GM18517 (cell line): ENCODE results near the gene ORM1.

Source experiments
- ATAC-seq: cut with Tn5 transposase; IDR thresholded peaks from one replicate; pipeline ENCODE4 v1.9.1; 2021; ENCODE audit warnings: mild to moderate bottlenecking, moderate library complexity; ENCODE audit not compliant: unreplicated experiment

Gene ORM1

DNA sequence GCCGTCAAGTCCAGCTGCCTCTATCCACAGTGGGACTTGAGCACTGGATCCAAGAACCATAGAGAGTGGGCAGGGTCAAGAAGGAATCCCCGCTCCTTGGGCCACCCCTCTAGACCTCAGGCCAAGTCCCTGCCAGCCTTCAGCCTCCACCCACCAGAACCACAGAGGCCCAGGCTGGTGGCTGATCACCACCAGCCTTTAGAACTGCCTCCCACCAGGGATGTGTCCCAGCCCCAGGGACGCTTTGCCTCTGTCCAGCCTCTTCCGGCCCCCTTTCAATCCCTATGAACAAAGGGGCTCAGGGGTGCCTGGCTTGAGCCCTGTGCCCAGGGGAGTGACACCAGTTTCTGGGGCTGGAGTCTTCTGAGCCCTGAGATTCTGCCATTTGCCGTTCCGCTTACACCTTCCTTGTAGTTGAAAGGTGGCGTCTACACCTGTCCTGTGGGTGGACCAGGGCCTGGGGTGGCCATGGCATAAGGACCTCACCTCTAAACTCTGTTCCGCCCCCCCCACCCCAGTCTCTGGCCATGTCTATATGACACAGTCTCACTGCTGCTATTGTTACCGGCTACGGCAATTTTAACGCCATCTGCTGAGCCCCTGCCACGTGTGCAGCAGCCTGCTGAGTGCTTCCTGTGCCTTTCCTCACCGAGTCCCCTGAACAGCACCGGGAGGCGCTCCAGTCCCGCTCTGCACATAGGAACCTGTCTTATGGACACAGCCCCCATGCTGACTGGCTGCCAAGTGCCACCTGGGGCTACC lies 35.7 kb upstream of the ORM1 start:
- ATAC-seq: no peak

DNA sequence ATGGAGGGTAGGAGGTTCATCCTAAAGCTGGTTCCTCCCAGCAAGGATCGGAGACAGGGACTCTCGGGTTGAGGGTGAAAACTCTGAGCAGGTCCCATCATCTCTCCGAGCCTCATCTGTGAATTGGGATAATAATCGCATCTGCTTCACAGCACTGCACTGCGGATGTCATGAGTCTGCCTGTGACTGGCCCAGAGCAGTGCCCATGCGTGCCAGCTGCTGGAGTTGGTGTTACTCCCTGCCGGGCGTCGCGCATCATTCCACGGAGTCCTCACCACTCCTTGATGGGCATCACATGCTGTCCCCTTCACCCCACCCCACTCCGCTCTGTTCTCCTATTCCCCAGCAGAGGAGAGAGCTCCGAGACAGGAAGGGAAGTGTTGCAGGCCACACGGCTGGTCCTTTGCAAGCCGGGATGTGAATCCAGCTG lies 35.1 kb upstream of the ORM1 start:
- ATAC-seq: no peak

DNA sequence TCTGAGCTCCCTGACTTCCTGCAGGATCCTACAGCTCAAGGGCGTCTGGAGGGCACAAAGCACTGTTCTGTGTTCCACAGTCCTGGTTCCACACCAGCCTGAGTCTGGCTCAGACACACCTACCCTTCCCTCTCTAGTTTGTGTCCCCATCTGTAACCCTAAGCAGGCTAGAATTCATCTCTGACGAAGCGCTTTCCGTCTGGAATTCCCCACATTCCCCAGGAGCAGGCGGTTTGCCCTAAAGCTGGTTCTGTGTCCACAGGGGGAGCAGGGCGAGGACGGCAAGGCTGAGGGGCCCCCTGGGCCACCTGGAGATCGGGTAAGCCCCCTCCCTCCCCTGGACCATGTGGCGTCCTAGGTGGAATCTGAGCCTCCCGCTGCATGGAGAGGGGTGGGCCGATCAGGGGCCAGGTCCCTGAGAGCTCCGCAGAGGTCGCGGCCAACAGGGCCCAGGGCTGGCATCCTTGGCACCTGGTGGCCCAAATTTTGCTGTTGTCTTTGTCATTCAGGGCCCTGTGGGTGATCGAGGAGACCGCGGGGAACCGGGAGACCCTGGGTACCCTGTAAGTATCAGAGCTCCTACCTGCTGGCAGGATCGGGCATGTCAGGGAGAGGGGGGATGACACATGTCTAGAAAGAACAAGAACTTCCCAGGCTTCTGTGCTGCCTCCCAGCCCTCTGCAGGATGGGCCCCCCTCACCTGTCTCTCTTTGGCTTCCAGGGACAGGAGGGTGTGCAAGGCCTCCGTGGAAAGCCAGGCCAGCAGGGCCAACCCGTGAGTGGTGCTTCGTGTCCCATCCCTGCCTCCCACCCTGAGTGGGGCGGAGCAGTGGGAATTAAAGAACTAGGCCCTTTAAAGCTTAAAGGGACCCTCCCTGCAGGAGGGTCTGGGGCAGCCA lies 34.5 kb upstream of the ORM1 start:
- no peak for ATAC-seq

DNA sequence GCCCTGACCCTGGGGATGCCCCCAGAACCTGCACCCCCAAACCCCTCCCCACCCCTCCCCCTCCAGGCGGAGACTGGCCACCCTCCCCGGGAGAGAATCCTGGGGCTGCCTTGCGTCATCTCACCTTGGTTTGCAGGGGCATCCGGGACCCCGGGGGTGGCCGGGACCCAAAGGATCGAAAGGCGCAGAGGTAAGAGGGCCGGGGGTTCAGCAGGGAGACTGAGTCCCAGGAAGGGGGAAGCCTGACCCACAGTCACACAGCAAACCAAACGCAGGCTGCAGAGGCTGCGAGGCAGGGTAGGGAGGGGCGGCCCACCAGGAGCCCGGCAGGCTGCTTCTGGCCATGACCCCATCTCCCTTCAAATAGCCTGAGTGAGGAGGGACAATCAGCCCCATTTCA lies 33.8 kb upstream of the ORM1 start:
- no peak for ATAC-seq

DNA sequence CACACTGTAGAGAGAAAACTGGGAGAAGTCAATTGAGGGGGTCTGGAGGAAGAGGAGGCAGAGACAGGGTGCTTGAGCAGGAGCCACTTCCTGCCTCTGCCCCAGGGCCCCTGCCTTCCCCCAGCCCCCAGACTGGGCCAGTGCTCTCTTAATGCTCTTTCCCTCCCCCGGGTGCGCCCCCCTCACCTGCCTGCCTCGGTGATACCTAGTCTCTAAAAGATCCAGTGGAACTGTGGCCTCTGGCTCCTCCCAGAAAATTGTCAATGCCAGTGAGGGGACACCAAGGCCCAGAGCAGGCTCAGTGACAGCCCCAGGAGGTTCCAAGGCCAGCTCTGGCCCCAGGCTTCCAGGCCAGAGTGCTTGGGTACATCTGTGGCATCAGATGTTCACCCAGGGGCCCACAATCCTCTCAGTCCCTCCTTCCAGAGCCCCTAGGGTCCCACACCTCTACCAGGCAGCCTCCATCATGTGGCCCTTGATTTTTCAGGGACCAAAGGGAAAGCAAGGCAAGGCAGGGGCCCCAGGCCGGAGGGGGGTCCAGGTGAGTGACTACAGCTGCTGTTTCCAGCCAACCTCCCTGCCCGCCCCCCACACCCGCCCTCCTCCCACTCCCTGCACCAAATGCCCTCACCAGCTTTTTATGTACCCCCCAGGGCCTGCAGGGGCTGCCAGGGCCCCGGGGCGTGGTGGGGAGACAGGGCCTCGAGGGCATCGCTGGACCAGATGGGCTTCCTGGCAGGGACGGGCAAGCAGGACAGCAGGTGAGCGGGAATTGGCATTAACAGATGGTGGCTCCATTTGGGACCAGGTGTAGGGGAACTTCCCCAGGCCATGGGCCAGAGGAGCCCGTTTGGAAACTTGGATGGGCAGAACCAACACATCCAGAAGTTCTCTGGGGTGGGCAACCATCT lies 33.1 kb upstream of the ORM1 start:
- no peak for ATAC-seq

DNA sequence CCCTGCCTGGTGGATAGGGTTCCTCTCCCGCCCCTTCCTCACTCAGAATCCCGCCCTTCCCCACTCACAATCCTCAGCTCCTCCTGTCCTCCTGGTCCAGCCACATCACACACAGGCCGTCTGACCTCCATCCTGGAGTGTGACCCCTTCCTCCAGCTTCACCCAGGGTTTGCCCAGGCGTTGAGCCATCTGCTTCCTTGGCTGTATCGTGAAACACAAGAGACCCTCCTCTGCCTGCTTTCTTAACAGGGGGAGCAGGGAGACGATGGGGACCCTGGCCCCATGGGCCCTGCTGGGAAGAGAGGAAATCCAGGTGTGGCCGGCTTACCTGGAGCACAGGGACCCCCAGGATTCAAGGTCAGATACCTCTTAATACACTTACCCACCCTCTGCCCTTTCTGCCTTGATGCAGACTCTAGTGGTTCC lies 32.3 kb upstream of the ORM1 start:
- ATAC-seq: no peak

DNA sequence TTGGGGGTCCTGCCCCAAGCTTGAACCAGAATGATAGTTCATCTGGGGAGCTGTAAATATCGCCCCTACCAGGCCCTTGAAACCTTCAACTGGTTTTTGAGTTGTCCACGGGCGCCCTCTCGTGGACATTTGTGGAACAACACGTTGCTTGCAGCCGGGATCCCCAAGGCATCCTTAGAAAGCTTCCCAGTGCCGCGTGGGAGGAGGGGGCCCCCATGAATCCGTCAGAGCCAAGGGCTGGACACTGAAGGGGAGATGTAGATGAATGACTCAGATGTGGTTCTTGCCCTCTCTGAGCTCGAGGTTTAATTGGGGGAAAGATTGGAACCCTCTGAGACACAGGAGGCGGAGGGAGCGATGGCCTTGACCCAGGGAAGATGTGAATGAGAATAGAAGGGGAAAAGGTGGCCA lies 31.8 kb upstream of the ORM1 start:
- ATAC-seq: no peak

DNA sequence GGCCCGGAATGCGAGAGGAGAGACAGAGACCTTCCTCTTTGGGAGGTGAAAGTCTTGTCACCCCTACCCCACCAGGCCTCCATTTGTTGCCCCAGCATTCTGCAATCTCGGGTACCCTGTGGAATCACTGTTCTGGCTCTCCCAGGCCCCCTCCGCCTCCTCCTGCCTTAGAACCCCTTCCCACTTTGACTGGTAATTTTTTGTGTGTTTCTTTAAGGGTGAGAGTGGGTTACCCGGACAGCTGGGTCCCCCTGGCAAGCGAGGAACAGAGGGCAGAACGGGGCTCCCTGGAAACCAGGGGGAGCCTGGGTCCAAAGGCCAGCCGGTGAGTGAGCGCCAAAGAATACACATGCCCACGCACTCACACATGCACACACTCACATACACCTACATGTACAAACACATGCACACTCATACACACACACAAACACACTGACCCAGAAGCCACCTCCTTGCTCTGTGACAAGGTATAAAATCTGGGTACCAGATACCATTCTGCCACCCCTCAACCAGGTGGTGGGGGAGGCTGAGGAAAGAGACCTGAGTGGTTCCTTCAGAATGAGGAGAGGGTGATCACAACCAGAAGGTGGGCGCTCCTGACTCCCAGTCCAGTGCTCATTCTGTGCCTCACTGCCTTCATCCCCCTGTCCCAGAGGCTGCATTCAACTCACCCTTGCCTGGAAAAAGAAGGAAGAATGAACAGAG lies 30.9 kb upstream of the ORM1 start:
- no peak for ATAC-seq

DNA sequence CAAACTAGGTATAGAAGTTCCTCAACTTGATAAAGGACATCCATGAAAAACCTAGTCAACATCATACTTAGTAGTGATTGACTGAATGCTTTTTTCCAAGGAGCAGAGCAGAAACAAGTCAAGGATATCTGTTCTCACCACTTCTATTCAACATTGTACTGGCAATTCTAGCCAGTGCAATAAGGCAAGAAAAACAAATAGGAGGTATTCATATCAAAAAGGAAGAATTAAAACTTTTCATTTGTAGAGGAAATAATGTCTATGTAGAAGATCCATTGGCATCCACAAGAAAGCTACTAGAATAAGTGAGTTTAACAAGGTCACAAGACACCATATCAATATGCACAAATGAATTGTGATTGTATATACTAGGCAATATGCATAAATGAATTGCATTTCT lies 28.2 kb upstream of the ORM1 start:
- no peak for ATAC-seq

DNA sequence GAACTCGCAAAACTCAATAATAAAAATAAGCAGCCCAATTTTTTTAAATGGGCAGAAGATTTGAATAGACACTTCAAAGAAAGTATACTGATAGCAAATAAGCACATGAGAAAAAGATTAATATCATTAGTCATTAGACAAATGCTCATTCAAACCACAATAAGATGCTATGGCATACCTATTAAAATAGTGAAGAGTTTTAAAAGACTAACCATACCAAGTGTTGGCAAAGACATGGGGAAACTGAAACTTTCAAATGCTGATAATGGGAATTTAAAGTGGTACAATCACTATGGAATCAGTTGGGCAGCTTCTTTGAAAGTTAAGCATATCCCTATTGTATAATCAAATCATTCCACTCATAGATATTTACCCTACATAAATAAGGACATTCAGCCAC lies 26.6 kb upstream of the ORM1 start:
- no peak for ATAC-seq

DNA sequence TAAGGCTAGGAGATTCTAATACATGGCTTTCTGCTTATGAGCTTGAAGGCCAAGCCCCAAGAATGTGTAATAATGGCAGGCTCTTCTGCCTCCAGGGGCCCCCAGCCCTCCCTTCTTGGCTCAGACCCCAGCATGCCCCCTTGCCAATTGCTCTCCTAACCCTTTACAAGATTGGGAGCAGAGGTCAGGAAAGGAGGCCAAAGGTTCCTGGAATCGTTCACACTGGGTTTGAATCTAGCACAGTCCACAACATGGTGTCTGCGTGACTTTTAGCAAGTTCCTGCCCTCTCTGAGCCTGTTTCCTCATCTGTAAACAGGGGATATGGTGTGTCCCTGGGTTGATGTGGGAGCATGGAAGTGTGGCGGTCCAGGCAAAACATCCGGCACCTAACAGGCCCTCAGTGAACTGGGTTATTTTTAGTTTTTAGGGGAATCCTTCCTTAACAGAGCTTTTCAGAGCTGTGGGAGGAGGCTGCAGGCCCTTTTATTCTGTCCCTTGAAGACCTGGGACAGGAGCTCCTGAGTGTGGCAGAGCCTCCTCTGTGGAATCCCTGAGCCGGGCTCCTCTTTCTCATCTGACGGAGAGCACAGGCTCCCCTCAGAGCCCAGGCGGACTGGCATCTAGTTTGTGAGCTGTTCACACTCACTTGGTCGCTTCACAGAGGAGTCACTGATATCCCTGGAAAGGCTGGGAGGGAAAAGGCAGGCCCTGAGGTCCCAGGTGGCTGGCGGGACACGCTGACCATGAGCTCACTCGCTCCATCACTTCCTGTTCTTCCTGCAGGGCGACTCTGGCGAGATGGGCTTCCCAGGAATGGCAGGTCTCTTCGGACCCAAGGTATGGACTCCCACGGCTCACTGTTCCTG lies 23.4 kb upstream of the ORM1 start:
- ATAC-seq: no peak

DNA sequence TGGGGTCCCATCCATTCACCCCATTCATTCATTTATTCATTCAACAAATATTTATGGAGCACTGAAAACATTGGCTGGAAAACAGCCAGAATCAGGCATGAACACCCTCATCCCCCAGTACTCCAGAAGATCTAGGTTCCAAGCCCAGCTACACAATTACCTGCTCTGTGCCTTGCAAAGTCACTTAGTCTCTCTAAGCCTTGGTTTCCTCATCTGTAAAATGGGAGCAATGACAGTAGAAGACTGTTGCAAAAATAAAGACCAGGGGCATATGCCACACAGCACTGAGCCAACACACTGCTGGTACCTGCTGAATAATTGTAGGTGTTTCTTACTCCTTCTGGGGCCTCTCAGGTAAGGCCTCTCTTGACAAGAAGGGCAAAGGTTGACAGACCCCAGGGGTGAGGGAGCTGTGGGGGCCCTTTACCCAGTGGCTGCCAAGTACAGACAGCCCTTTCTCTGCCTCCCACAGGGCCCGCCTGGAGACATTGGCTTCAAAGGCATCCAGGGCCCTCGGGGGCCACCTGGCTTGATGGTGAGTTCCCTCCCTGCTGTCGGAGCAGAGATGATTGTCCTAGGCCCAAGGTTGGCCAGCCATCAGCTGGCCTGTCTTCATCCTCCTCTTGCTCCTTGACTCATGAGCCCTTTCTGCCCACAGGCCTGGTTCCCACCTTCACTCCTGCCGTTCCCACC lies 22.6 kb upstream of the ORM1 start:
- ATAC-seq: no peak

DNA sequence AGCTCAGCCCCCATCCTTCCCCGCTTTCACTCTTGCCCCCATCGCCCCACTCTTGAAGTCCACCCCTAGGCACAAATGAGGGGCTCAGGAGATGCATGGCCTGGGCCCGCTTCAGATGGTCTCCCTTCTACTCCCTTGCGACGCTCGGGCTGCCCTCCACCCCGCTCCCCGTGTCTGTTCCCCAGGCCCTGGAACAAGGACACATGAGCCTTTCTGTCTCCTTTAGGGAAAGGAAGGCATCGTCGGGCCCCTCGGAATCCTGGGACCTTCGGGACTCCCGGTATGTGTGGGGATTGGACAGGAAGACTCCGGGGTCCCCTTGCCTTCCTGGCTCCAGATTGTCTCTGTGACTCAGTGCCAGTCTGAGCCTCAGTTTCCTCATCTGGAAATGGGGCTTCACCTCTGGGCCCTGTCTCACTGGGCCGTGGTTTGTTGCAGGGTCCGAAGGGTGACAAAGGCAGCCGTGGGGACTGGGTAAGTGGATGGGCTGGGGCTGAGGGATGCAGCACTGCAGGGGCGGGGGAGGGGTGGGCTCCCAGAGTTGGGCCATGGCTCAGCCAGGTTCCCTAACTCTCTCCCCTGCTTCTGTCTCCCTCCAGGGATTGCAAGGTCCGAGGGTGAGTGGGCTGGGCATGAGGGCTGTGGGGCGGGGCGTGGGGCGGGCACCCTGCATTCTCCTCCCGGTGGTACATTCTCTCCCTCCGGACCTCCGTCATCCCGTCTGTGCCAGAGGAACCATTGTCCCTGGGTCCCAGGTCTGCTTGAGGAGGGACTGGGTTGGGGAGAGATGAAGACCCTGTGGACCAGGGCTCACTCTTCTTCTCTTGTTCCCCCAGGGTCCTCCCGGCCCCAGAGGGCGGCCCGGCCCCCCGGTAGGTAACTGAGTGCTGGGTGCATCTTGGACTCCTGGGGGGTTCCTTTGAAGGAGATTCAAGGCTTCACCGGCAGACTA lies 21.8 kb upstream of the ORM1 start:
- ATAC-seq: no peak

DNA sequence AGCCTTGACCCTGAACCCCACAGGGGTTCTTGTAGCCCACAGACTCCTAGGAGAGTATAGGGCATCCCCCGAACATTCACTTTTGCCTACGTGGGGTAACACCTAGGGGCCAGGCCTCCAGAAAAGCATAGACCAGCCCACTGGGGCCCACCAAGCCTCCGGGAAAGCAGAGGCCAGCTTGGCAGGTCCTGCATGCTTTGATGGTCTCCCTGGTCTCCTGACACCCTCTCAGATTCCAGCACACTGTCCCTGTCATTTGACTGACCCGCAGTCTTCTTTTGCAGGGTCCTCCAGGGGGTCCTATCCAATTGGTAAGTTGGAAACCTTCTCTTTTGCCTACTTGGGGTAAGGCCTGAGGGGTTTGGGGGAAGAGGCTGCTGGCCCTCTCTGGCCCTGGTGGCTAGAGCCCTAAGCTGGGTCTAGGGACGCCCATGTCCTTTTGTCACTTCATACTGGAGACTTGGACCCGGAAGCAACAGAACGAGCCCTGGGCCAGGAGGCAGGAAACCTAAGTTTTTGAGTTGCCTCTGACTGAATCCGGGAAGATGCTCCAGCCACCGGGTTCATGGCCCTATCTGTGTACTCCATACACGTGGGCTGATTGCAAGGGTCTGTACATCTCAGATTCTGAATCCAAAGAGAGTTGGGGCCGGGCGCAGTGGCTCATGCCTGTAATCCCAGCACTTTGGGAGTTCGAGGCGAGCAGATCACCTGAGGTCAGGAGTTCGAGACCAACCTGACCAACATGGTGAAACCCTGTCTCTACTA lies 20.9 kb upstream of the ORM1 start:
- no peak for ATAC-seq

DNA sequence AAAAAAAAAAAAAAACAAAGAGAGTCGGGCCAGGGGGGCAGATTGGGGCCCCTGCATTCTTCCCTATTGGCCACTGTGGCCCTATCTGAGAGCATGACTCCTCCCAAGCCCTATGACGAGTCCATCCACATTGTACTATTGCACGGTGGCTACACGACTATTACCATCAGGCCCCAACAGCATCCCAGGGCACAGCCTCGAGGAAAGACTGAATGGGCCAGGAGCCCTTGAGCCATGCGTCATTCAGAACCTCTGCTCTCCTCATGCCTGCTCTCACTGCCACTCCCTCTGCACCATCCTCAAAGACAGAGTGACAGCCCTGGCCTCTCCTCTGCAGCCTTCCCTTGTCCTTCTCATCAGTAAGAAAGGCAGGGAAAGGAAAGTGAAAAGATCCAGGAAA lies 20.2 kb upstream of the ORM1 start:
- no peak for ATAC-seq

DNA sequence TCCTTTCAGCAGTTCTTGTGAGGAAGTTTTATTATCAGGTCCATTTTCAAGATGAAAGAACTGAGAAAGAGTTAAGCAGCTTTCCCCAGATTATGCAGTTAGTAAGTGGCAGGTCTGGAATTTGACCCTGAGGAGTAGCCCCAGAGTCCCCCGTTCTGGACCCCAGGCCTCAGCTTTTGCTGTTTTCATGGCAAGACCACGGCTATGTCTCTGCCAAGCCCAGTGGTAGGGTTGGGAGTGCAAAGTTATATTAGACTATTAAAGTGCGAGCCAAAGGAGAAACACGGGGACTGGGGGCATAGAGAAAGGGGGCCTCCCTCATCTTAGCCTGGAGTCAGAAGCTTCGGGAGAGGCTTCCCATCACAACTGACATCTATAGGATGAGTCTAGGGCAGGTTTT lies 19.3 kb upstream of the ORM1 start:
- ATAC-seq: no peak

DNA sequence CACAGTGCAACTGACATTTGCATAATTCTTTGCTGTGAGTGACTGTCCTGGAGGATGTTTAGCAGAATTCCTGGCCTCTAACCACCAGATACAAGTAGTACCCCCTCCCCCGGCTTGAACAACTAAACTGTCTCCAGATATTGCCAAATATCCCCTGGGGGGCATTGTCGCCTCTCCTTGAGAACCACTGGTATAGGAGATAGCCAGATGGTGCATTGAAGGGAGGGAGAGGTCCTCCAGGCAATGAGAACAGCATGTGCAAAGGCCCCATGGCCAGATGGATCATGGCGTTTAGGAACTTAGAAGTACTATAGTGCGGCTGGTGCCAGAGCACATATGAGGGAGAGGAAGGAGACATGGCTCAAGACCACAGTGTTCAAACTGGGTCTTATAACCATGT lies 18.9 kb upstream of the ORM1 start:
- no peak for ATAC-seq
